ENCODE results near the gene CCDC124.

- TF ChIP-seq CTCF (IDR thresholded peaks at IDR 0.05; ENCODE audit: low read depth, low read length, missing input control) (no peak), RAD21 (IDR thresholded peaks at IDR 0.05) (no peak), EGR1 (IDR thresholded peaks at IDR 0.05; ENCODE audit: low read depth in 2 of 2) (no peak), TAF1 (conservative IDR thresholded peaks at IDR 0.05) (no peak), GABPA (IDR thresholded peaks at IDR 0.05 in 1 of 2, conservative IDR thresholded peaks at IDR 0.05 in 1 of 2) (no peak), YY1 (IDR thresholded peaks at IDR 0.05) (no peak), ATF3 (IDR thresholded peaks at IDR 0.05) (no peak), MAX (IDR thresholded peaks at IDR 0.05) (no peak), FOXA1 (IDR thresholded peaks at IDR 0.05) (no peak), RXRA (IDR thresholded peaks at IDR 0.05) (no peak), JUND (IDR thresholded peaks at IDR 0.05) (no peak), SP1 (IDR thresholded peaks at IDR 0.05) (no peak)
- TF ChIP-seq, protein P1, sequence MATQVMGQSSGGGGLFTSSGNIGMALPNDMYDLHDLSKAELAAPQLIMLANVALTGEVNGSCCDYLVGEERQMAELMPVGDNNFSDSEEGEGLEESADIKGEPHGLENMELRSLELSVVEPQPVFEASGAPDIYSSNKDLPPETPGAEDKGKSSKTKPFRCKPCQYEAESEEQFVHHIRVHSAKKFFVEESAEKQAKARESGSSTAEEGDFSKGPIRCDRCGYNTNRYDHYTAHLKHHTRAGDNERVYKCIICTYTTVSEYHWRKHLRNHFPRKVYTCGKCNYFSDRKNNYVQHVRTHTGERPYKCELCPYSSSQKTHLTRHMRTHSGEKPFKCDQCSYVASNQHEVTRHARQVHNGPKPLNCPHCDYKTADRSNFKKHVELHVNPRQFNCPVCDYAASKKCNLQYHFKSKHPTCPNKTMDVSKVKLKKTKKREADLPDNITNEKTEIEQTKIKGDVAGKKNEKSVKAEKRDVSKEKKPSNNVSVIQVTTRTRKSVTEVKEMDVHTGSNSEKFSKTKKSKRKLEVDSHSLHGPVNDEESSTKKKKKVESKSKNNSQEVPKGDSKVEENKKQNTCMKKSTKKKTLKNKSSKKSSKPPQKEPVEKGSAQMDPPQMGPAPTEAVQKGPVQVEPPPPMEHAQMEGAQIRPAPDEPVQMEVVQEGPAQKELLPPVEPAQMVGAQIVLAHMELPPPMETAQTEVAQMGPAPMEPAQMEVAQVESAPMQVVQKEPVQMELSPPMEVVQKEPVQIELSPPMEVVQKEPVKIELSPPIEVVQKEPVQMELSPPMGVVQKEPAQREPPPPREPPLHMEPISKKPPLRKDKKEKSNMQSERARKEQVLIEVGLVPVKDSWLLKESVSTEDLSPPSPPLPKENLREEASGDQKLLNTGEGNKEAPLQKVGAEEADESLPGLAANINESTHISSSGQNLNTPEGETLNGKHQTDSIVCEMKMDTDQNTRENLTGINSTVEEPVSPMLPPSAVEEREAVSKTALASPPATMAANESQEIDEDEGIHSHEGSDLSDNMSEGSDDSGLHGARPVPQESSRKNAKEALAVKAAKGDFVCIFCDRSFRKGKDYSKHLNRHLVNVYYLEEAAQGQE (IDR thresholded peaks at IDR 0.05) = no peak
Observed at GRCh38 chr19:17886515-17886914, 46.3 kb upstream of the CCDC124 start.

Data from liver (tissue), 3 donors.